HG03439 (cell line): ENCODE measurements around the gene CDH16.
A peak's percentile ranks its signal among the peaks of the same experiment; 100 is the strongest.
"Not testable (repeated sequence)": the region's sequence is repeated elsewhere in the genome, so short reads cannot be mapped to it uniquely, and the experiment has no call there.

Experiments
- ATAC-seq: cut with Tn5 transposase; IDR thresholded peaks from one replicate; pipeline ENCODE4 v1.9.1; 2021; ENCODE audit warnings: mild to moderate bottlenecking, moderate library complexity; ENCODE audit not compliant: unreplicated experiment

Gene CDH16

DNA sequence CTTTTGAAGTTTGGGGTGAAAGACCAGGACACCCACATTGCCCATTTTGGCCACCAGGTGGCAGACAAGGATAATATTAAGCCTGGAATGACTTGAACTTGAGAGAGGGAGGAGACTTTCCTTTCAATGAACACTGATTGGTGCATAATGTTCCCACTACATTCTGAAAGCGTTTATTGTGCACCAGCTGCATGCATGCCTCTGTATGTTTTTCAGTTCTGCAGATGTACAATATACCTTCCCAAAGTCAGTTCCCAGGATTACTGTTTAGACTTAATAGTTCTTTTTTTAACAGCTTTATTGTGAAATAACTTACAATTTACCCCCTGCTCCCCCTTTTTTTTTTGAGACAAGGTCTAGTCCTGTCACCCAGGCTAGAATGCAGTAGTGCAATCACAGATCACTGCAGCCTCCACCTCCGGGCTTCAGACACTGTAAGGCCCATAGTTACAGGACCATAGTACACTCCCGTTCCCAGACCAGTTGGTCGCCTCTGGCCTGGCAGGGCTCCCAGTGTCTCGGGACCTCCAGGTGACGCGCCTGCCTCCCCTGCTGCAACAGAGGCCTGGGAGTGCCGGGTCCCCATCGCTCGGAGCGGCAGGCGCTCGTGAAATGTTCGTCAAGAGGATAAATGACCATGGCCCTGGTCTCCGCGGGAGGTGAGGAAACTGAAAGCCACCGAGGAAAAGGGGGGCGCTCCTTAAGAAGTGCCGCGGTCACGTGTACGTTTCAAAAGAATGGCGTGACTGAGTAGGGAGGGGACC, 28.8 kb upstream of the CDH16 start:
- peak; percentile 67 for ATAC-seq

DNA sequence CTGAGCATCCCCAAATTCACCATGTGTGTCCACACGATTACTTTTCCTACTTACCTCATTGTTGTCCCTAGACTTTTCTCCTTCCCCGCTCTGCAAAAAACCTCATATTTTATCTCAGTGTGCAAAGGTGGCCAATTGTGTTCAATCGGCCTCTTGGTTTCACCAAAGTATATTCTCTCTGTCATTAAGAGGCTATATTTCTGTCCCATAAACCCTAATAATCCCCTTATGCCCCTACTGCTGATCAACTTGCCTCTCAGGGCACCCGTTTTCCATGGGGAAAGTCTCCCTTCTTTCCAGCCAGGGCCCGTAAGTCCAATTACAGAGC, 28.3 kb upstream of the CDH16 start:
- no peak for ATAC-seq

DNA sequence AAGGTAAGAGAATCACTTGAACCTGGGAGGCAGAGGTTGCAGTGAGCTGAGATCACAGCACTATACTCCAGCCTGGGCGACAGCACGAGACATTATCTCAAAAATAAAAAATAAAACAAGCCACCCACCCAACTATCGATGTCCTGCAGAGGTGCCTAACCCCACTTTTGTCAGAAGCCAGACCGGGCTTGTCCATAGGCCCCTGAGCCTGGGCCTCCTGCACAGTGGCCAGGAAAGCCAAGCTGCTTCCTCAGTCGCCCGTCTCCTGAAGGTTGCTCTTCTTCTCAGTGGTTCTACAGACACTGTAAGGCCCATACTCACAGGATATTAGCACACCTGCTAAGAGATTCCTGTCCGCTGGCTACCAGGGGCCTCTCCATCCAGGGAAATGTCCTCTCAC, 27.9 kb upstream of the CDH16 start:
- ATAC-seq = no peak

DNA sequence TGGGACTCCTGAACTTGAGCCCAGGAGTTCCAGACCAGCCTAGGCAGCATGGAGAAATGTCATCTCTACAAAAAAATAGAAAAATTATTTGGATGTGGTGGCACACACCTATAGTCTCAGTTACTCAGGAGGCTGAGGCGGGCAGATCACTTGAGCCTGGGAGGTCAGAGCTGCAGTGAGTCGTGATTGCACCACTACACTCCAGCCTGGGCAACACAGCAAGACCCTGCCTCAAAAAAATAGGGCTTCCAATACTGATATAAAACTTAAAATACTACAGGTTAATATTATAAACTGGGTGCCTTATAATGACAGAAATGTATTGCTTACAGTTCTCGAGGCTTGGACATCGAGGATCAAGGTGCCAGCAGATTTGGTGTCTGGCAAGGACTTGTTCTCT, 27.3 kb upstream of the CDH16 start:
- ATAC-seq = no peak

DNA sequence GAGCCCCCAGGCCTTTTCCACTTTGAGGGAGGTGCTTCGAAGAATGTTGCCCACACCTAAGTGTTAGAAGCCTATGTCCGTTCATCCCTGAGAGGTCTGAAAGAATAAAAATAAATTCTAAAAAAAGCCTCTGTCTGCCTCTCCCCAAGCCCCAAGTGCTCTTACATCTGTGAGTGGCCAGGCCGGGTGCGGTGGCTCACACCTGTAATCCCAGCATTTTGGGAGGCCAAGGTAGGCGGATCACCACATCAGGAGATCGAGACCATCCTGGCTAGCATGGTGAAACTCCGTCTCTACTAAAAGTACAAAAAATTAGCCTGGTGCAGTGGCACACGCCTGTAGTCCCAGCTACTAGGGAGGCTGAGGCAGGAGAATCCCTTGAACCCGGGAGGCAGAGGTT, 26.3 kb upstream of the CDH16 start:
- not testable (repeated sequence) for ATAC-seq

DNA sequence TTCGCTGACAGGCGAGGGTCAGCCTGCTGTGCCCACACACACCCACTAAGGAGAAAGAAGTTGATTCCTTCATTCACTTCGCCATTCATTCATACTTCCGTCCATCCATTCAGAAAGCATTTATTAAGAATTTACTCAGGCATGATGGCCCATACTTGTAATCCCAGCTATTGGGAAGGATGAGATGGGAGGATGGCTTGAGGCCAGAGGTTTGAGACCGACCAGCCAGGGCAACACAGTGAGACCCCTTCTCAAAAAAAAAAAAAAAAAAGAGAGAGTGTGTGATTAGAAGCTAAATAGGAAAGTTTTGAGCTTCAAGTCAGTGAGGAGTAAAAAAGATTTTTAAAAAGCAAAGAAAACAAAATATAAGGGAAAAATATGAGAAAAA, 25.4 kb upstream of the CDH16 start:
- no peak for ATAC-seq

DNA sequence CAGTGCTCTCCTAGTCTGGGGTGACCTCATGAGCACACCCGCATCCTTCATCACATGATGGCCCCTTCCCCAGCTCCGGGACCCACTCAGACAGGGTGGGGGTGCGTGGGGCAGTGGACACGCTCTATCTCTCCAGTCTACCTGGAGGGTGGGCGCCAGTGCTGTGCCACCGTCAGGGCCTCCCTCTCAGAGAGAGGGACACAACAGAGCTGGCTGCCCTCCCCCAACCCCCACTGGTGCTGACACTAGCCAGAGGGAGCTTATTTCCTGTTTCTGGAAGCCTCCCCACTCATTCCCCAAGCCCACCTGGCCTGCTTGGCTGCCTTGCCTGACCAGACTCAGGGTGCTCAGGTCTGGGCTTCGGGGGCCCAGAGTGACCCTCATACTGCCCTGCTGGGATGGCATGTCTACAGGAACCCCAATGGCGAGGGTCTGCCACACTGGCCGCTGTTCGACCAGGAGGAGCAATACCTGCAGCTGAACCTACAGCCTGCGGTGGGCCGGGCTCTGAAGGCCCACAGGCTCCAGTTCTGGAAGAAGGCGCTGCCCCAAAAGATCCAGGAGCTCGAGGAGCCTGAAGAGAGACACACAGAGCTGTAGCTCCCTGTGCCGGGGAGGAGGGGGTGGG, 24.9 kb upstream of the CDH16 start:
- no peak for ATAC-seq

DNA sequence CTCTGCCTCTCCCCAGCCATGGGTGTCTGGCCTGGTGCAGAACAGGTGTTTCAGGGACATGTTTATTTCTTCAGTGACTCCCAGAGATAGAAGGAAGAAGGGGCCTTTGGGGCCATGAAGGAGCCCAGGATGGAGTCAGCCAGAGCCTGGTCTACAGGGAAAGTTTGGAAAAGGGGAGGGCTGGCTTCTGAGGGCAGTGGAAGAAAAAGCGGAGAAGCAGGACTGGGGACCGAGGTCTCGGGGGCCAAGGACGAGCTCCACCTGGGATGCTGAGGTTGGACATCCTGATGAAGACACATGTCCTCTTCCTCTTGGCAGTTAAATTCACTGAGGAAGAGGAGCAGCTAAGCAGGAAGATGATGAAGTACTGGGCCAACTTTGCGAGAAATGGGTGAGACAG, 24.3 kb upstream of the CDH16 start:
- no peak for ATAC-seq

DNA sequence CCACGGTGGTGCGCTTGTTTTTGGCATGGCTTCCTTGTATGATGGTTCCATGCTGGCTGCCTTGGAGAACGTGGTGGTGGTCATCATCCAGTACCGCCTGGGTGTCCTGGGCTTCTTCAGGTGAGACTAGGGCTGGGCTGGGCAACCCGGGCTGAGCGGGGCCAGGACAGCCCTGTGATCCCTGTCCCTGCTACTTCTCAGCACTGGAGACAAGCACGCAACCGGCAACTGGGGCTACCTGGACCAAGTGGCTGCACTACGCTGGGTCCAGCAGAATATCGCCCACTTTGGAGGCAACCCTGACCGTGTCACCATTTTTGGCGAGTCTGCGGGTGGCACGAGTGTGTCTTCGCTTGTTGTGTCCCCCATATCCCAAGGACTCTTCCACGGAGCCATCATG, 21.6 kb upstream of the CDH16 start:
- ATAC-seq = no peak

DNA sequence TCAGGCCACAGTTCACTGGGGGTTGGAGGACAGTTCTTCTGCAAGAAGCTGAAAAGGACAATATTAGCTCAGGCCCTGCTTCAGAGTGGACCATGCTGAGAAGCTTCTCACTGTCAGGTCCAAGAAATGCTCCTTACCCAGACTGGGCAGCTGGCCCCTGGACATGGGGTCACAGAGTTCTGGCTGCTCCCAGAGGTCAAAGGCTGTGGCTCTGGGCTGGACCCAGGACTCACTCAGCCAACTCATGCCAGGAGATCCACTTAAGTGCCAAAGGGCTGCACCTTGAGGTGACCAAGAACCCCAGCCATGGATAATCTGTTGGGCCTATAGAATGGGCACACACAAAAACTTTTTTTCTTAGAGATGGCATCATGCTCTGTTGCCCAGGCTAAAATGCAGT, 20.7 kb upstream of the CDH16 start:
- ATAC-seq = no peak

DNA sequence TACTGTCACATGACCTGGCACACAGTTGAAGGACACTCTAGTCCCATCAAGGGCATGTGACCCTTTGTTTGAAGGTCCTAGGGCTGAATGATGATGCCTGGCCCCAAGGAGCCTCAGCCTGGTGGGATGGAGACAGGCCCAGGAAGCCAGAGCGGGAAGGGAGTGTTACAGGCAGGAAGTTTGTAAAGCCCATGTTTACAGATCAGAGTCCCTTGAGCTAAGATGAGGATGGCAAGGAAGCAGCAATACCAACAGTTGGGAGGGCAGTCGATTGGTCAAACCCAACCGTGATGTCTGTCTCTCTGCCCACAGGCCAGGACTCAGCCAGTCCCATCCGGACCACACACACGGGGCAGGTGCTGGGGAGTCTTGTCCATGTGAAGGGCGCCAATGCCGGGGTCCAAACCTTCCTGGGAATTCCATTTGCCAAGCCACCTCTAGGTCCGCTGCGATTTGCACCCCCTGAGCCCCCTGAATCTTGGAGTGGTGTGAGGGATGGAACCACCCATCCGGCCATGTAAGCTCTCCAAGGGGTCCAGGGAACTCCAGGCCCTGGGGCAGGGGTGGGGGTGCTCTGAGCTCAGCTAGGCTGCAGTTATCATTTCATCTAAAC, 19.1 kb upstream of the CDH16 start:
- ATAC-seq = no peak

DNA sequence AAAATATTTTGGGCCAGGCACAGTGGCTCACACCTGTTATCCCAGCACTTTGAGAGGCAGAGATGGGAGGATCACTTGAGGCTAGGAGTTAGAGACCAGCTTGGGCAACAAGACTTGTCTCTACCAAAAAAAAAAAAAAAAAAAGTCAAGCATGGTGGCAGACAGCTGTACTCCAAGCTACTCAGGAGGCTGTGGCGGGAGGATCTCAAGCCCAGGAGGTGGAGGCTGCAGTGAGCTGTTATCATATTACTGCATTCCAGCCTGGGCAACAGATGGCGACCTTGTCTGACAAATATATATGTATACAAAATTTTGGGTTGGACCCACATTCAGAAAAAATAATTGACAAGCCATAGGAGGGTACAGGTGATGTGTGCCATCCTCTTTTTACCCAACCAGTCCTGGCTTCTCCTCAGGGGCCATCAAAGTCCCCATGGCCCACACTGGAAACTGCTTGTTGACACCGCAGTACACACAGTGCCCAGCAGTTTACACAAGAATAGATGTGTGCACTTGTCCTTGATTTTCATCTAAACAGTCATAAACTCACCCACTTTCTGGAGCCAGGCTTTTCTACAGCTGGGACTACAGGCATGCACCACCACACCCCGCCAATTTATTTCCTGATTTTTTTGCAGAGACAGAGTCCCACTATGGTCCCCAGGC, 18.3 kb upstream of the CDH16 start:
- ATAC-seq = no peak

DNA sequence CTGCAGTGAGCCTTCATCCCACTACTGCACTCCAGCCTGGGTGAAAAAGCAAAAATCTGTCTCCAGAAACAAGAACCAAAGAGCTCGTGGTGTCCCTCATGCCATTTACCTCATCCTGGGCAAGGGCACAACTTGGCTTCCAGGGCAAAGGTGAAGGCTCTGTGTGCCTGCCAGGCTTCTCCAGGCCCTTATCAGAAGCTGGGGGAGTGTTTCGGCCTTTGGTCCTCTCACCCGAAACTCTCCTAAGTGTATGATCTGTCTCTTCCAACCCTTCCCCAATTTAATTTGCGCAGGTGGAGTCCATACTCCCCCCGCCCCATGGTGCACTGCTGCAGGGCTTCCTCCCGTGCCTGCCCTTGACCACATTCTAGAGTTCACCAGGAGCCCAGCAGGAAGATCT, 17.8 kb upstream of the CDH16 start:
- ATAC-seq = no peak

DNA sequence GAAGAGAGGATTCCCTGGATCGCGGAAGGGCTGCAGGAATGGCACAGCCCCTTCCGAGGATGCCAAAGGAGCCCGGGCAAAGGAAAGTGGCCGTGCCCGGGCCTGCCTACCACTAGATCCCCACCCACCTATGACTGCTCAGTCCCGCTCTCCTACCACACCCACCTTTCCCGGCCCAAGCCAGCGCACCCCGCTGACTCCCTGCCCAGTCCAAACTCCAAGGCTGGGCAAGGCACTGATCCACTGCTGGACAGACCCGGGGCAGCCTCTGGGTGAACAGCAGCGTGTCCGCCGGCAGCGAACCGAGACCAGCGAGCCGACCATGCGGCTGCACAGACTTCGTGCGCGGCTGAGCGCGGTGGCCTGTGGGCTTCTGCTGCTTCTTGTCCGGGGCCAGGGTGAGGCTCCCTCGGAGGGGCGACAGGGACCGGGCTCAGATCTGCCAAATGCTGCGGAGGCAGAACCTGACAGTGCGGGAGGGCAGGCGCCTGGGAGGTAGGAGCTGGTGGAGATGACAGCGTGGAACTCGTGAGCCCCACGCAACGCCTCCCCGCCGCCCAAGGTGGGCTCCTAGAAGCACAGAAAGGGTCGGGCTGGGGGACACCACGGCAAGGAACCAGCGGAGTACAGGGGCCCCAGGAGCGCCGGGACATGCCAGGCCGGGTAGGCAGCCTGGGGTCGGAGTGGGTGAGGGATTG, 16.8 kb upstream of the CDH16 start, which contains the start of gene CES2:
TSS of gene CES2 (plus strand) at position 203 of the 698 bp plus-strand sequence. CDS start at position 323, 120 bp downstream.
- ATAC-seq = no peak

DNA sequence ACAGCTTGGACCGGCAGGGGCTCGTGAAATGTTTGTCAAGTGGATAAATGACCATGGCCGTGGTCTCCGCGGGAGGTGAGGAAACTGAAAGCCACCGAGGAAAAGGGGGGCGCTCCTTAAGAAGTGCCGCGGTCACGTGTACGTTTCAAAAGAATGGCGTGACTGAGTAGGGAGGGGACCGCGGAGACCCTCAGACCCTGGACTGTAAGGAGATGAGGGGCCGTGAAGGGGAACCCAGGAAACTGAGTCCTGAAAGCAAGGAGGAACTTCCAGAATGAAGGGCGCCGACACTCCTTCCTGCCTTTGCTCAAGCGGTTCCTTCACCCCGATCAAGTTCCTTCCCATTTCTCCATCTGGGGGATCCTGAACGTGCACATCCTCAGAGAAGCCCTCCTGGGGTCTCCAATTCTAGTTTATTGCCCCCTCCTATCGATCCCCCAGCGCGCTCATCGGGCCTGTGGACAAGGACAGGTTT, 16.2 kb upstream of the CDH16 start:
- peak; percentile 2 for ATAC-seq

DNA sequence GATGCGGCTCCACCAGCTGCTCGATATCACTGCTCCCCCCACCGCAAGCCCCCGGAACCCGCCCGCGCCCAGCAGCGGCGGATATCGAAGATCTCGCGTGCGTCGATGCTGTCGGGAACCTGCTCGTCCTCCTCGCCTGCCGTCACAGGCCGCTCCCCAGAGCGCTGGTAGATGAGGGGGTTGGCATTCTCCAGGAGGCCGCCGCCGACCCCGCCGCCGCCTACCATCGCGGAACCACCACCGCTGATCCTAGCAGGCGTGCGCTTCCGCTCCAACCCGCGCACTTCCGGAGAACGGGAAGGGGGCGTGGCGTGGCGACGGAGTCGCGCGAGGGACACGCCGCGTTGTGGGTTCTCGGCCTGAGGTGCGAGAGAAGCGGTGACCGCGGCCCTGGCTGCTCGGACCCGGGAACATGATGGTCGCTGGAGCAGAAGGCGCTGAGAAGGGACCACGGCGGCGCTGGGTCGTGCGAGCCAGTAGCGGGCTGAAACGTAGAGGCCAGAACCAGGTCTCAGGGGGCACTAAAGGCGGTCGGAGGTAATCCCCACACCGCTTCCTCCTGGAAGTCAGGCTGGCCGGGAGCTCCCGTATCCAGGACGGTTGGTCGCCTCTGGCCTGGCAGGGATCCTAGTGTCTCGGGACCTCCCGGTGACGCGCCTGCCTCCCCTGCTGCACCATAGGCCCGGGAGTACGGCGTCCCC, 15.6 kb upstream of the CDH16 start, which contains the start of gene CIAO2B:
TSS of gene CIAO2B (minus strand) at position 265 of the 701 bp plus-strand sequence. CDS start at position 227, 38 bp downstream.
- peak; percentile 62 for ATAC-seq

DNA sequence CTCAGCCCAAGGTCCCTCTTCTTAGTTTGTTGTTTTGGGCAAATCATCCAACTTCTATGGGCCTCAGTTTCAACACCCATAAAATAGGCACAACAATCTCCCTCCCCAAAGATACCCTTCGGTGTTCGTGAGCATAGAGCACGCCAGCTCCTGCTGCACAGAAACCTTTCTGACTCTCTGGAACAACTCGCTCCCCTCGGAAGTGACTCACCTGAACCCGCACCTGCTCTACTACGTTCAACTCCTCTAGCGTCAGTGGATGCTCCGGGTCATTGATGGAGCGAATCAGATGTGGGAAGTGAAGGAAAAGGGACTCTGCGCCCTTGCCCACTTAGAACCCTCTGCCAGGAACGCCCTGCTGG, 15.1 kb upstream of the CDH16 start:
- ATAC-seq = peak; percentile 6

DNA sequence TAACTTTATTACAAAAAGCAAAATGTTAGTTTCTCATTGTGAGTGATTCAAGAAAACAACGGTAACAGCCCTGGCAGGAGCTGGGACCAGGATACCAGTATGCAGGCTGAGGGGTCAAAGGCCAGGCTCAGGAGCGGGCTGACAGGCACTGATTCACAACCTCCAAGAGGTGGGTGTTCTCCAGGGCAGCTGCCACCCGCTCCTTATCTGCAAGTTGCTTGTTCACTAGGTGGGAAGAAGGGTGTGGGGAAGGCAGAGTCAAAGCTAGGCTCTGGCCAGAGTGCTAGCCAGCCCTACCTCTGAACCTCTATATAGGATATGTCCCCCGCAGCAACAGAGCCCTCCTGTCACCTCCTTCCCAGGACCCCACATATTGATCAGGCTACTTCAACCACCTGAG, 13.4 kb upstream of the CDH16 start:
- no peak for ATAC-seq

DNA sequence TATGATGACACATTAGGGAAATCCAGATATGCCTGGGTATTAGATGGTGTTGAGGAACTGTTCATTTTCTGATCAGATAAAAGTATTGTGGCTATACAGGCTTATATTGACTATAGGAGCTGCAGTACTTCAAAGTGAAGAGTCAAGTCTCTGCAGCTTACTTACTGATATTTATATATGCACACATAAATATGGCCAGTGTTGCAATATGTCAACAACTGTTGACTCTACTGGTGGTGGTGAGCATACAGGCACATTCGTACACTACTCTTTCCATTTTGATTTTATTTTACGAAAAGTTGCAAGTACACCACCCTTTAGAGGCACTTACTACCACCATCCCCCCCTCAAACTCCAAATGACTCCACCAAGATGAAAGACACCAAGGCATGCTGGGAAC, 13.0 kb upstream of the CDH16 start:
- ATAC-seq = no peak

DNA sequence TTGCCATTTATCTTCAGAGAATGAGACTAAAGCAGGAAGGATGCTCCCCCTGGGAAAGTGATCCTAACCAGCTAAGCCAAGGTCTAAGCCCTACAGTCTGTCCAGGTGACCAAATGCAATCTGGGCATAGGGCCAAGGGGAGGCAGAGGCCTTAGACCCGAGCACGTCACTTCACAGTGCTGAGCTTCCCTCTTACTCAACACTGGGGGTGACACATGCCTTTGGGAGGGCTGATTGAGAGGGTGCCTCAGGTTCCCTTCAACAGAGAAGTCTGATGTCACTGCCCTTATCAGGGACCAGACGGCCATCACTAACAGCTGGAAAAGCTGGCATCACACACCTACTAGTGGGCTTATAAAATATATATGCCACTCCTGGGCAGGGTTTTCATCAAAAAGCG, 11.5 kb upstream of the CDH16 start:
- ATAC-seq = no peak
